H1 (cell line): ENCODE measurements around the gene SF3B2. TPM values are rescaled to one million over a fixed set of nuclear protein-coding genes. Genes with fewer than 3 reads are reported as not detected.
A peak's percentile ranks its signal among the peaks of the same experiment; 100 is the strongest.

Experiments used
- CTCF ChIP-seq, 3 experiments: IDR thresholded peaks; 1 replicate in 2 of 3; 2 replicates in 1 of 3; pipeline versions ENCODE4 v1.5.1 to v1.6.1; 2011; ENCODE audit warnings: low read length in 3 of 3, mild to moderate bottlenecking in 3 of 3, inconsistent platforms in 2 of 3, low read depth in 1 of 3, moderate library complexity in 1 of 3; ENCODE audit not compliant: insufficient read depth in 1 of 3; ENCODE audit errors: control extremely low read depth in 1 of 3
- polyA plus RNA-seq, 7 experiments: library from polyadenylated mRNA; depleted of rRNA in 3 of 7; stranded (reverse) in 5 of 7; unstranded in 2 of 7; fragments of >200 nt in 5 of 7; fragments of 200-250 nt in 2 of 7; gene quantifications; 1 replicate in 5 of 7; 2 replicates in 1 of 7; 4 replicates in 1 of 7; pipeline versions ENCODE4 v1.2.1 to v1.2.3, GENCODE V29; 2011 to 2013; ENCODE audit warnings: missing spikeins in 2 of 7, mixed read lengths in 2 of 7
- total RNA-seq: library from RNA; stranded (reverse); fragmentation: NEBNext Ultra II Directional; extraction: Animal tissue kit (Norgen Biotek cat#: 25700); gene quantifications from 2 replicates; pipeline ENCODE4 v1.2.1, GENCODE V29; 2021

Gene SF3B2
- total and polyA plus RNA-seq, 2 of the 8 experiments (the other 6 are each of a cell fraction or from before 2014, with no cell fraction given), result 182 to 237 TPM

GRCh38 chr11:66068923-66069714, 17.0 kb downstream of the SF3B2 start (continued):
- peak; percentile 21 to 39 (median 38); a peak in 3 of 4 replicates for TF ChIP-seq CTCF (IDR thresholded peaks at IDR 0.05; ENCODE audit: control extremely low read depth in 1 of 3, insufficient read depth in 1 of 3, low read depth in 1 of 3, low read length in 3 of 3)
